SU-DHL-6 (cell line): ENCODE measurements around the gene ANKEF1.

Source experiments
- EZH2phosphoT487 ChIP-seq: fragments of 200-600 bp; sonication (generic), shearing (Covaris generic); conservative IDR thresholded peaks from 2 replicates; pipeline ENCODE4 v1.6.1; 2018; ENCODE audit warnings: mild to moderate bottlenecking, antibody characterized with exemption, low read length, moderate library complexity, mixed read lengths
- TF ChIP-seq, protein P1 (sequence below): fragments of 200-600 bp; sonication (generic); IDR thresholded peaks from one replicate; pipeline ENCODE4 v1.5.1; 2017; ENCODE audit warnings: antibody characterized with exemption, mild to moderate bottlenecking, low read length, moderate library complexity; ENCODE audit not compliant: insufficient read depth, poor library complexity, severe bottlenecking

- TF ChIP-seq, protein P1, sequence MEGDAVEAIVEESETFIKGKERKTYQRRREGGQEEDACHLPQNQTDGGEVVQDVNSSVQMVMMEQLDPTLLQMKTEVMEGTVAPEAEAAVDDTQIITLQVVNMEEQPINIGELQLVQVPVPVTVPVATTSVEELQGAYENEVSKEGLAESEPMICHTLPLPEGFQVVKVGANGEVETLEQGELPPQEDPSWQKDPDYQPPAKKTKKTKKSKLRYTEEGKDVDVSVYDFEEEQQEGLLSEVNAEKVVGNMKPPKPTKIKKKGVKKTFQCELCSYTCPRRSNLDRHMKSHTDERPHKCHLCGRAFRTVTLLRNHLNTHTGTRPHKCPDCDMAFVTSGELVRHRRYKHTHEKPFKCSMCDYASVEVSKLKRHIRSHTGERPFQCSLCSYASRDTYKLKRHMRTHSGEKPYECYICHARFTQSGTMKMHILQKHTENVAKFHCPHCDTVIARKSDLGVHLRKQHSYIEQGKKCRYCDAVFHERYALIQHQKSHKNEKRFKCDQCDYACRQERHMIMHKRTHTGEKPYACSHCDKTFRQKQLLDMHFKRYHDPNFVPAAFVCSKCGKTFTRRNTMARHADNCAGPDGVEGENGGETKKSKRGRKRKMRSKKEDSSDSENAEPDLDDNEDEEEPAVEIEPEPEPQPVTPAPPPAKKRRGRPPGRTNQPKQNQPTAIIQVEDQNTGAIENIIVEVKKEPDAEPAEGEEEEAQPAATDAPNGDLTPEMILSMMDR = no peak
- TF ChIP-seq EZH2phosphoT487 = no peak
Observed at GRCh38 chr20:10094566-10095173, 59.9 kb downstream of the ANKEF1 start.
